GM10248 (cell line): ENCODE measurements around the gene RXRB.

Experiments used
- CTCF ChIA-PET: fragments of 300-600 bp; sonication (Branson Sonifier 250); formaldehyde crosslinking; extraction: SDS; loops from one replicate; lab custom pipeline; 2021; ENCODE audit warnings: antibody characterized with exemption; lab: Yijun Ruan, JAX
- POLR2A ChIA-PET: fragments of 350-650 bp; sonication (Branson Sonifier 250); formaldehyde crosslinking; extraction: SDS; loops from one replicate; lab custom pipeline; 2020; ENCODE audit warnings: antibody characterized with exemption; lab: Yijun Ruan, JAX
- DNase-seq: peaks from one replicate; pipeline ENCODE4 v3.0.0; 2012; ENCODE audit errors: extremely low spot score
- CTCF ChIP-seq: IDR thresholded peaks from 2 replicates; pipeline ENCODE4 v1.5.1; 2012; ENCODE audit warnings: mild to moderate bottlenecking, low read depth; ENCODE audit errors: extremely low read depth, missing control alignments, control extremely low read depth

The RXRB gene

GRCh38 chr6:33200219-33201146 lies at the start of gene RXRB, which contains the start of gene SLC39A7:
Gene RXRB, minus strand, starts transcription at chr6:33200665. Its CDS starts 189 bp downstream, at chr6:33200476.
Gene SLC39A7, plus strand, starts transcription at chr6:33200867. Its CDS starts 379 bp downstream, at chr6:33201246.
- ChIA-PET POLR2A (interaction anchor here (1.3 kb wide), 1 partner anchor 229 kb away, joined by 14 read pairs; no protein-coding TSS in a partner anchor), CTCF (interaction anchor here (1.0 kb wide), 1 partner anchor 48 kb away, joined by 5 read pairs; no protein-coding TSS in a partner anchor)
- peak; percentile 98 for DNase-seq
- no peak for TF ChIP-seq CTCF

GRCh38 chr6:33249732-33250630 lies 49.5 kb upstream of the RXRB start:
- DNase-seq = no peak
- CTCF ChIA-PET = interaction anchor here (0.6 to 7.7 kb wide), 28 partner anchors 7 to 412 kb away, joined by 3 to 82 read pairs (median 10); partner anchors contain the start of genes HSD17B8, PFDN6, RPS18 and TAP2
- no peak for TF ChIP-seq CTCF
- POLR2A ChIA-PET = interaction anchor here (0.5 to 2.1 kb wide), 3 partner anchors 22 to 386 kb away, joined by 5 to 10 read pairs (median 6); partner anchors contain the start of genes RPS18 and VPS52

GRCh38 chr6:33248932-33249731 lies 48.7 kb upstream of the RXRB start:
- POLR2A ChIA-PET = interaction anchor here (0.5 to 2.1 kb wide), 6 partner anchors 14 to 810 kb away, joined by 4 to 12 read pairs (median 6); partner anchors contain the start of genes RPS18 and VPS52

GRCh38 chr6:33248643-33248931 lies 48.1 kb upstream of the RXRB start:
- ChIA-PET POLR2A (interaction anchor here (0.5 to 2.2 kb wide), 6 partner anchors 23 to 810 kb away, joined by 3 to 10 read pairs (median 6); partner anchors contain the start of genes RPS18 and VPS52), CTCF (interaction anchor here (0.7 to 7.7 kb wide), 59 partner anchors 9 to 403 kb away, joined by 3 to 82 read pairs (median 5); partner anchors contain the start of genes B3GALT4, CUTA, HSD17B8 and PFDN6)
- no peak for DNase-seq
- no peak for TF ChIP-seq CTCF

More at GRCh38 chr6:33248932-33249731, 48.7 kb upstream of the RXRB start:
- CTCF ChIA-PET = interaction anchor here (0.7 to 7.7 kb wide), 54 partner anchors 8 to 411 kb away, joined by 3 to 82 read pairs (median 5); partner anchors contain the start of genes B3GALT4, CUTA, HSD17B8 and PFDN6
- peak; percentile 95 for DNase-seq
- TF ChIP-seq CTCF = no peak

GRCh38 chr6:33247977-33248642 lies 47.6 kb upstream of the RXRB start:
- peak; percentile 91 for TF ChIP-seq CTCF
- ChIA-PET POLR2A (interaction anchor here (0.6 to 2.2 kb wide), 9 partner anchors 24 to 1277 kb away, joined by 3 to 10 read pairs (median 3); partner anchors contain the start of genes RPS18 and VPS52), CTCF (interaction anchor here (0.6 to 7.7 kb wide), 64 partner anchors 9 to 403 kb away, joined by 3 to 82 read pairs (median 4); partner anchors contain the start of genes B3GALT4, CUTA, HSD17B8 and PFDN6)
- peak; percentile 80 for DNase-seq
